Embryonic facial prominence (tissue), 1 donor: Measurements from ENCODE around the gene DDX10.

Source experiments
- DNase-seq: peaks from one replicate; pipeline ENCODE4 v3.0.0-alpha.2; 2016; ENCODE audit errors: extremely low spot score

The DDX10 gene

GRCh38 chr11:108871867-108872266 lies 207.0 kb downstream of the DDX10 start:
- no peak for DNase-seq

- no peak for DNase-seq
These were observed 208.0 kb downstream of the DDX10 start for GRCh38 chr11:108872781-108873291.

GRCh38 chr11:108873310-108873709 lies 208.4 kb downstream of the DDX10 start:
- no peak for DNase-seq

- no peak for DNase-seq
These were observed 209.1 kb downstream of the DDX10 start for GRCh38 chr11:108873941-108874340.

- no peak for DNase-seq
These were observed 210.3 kb downstream of the DDX10 start for GRCh38 chr11:108875134-108875533.

- DNase-seq = no peak
These were observed 212.3 kb downstream of the DDX10 start for GRCh38 chr11:108877178-108877577.

GRCh38 chr11:108880510-108880909 lies 215.6 kb downstream of the DDX10 start:
- DNase-seq = no peak

DNA sequence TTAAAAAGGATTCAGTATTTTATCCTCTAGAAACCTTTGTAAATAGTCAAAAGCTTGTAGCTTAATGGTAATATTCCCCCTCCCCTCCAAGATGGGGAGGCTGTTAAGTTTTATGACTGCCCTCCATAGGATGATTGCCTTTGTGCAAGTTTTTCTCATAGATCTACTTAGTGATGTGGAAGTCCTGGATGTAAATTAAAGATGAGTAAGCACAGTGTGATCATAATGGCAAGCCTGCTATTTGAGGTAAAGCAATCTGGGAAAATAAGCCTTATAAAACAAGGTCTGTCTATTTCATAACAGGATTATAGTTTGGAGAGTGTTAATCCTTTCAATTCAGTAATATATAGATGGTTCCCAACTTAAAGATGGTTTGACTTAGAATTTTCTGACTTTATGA lies 216.3 kb downstream of the DDX10 start:
- DNase-seq = no peak

GRCh38 chr11:108882211-108882831 lies 217.5 kb downstream of the DDX10 start:
- DNase-seq = no peak

GRCh38 chr11:108886005-108886659 lies 221.3 kb downstream of the DDX10 start:
- no peak for DNase-seq

DNA sequence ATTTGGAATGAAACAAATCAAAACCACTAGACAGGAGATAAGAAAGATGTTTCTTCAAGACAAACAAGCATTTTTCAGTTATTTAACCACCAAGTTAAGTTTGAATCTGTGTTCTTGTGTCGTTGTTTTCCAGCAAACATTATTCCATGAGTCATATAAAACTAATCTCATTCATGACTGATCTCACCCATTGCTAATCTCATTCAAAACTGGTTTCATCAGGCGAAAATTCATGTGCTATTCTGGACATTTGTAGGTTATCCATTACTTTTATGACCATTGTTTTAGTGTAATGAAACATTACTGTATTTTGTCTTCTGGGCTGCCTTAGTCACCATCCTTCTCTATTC lies 221.8 kb downstream of the DDX10 start:
- no peak for DNase-seq

- DNase-seq = no peak
These were observed 222.8 kb downstream of the DDX10 start for GRCh38 chr11:108887436-108888238.

DNA sequence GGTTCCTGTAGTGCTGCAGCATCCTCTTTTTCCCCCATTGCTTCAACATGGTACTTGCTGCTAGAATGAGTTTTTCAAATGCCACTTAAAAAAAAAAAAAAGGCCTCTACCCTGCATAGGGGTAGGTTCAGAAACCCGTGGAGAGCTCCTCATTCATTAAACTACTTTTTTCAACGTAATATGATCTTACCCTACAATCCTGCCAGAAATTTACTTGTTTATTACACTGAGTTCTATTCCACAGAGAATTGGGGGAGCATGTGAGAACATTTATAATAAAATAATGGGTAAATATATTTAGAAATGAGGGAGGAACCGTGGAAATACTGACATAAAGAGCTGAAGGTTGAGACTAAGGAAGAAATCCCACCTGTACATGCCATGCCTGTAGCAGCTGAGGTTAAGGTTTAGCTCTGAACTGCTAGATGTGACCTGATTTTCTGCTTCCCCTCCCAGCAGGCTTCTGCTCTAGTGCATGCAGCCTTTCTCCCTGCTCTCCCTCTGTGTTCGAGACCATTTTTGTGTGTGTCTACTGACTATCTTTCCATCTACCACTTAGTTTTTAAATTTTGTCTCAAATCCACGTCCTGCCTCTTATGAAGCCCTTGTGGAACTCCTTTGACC lies 225.7 kb downstream of the DDX10 start:
- no peak for DNase-seq

DNA sequence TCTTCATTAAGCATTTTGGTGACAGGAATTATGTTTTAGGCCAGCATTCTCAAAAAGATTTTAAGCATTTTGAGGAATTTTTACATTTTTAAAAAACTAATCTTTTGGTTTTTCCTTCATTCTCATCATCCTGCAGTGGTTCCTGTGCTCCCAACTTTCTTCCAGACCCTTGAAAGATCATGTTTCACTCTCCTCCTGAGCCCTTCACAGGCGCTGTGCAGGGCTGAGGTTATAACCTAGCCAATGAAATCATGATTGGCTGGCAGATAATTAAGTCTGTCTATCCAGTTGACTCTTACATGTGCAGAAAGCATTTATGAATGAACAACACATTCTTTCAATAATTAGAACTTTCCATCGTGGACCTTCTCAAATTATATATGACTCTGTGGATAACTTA lies 226.3 kb downstream of the DDX10 start:
- DNase-seq = no peak

GRCh38 chr11:108891909-108892511 lies 227.1 kb downstream of the DDX10 start:
- no peak for DNase-seq

DNA sequence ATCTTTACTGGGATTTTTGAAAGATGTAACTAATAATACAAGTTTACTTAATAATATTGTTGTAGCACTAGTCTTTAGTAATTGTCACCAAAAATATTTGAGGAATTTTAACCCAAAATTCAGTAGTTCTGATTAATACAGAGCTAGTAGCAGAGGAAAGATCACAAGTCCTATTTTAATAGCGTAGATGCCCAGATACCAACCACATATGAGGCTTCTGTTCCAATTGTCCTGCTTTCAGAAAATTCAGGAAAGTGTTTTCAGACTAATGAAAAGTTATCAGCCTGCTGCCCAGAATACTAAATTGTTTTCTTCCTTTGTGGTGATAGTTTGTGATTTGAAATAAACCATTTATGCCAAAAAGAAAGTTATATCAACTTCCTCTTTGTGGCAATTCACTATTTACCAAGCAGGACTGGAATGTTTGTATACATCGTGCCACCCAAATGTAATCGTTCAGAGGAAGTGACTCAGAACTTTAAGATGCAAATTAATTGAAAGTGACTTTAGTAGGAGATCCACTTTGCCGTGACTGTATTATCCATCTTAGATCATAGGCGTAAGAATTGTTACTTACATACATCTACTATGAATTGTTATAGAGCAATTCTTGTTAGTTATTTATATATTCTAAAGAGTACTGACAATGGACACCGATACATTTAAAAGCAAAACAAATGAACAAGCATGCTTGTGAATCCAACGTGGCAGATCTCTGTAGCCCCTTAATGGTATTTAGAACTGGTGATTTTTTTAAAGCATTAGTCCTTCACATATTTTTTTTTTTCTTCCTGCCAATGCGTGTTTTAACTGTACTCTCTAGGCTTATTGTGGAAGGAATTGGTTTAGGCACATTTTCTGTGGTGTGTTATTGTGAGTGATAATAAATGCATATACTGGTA lies 231.0 kb downstream of the DDX10 start:
- DNase-seq = no peak

- no peak for DNase-seq
These were observed 232.2 kb downstream of the DDX10 start for GRCh38 chr11:108897071-108897481.

DNA sequence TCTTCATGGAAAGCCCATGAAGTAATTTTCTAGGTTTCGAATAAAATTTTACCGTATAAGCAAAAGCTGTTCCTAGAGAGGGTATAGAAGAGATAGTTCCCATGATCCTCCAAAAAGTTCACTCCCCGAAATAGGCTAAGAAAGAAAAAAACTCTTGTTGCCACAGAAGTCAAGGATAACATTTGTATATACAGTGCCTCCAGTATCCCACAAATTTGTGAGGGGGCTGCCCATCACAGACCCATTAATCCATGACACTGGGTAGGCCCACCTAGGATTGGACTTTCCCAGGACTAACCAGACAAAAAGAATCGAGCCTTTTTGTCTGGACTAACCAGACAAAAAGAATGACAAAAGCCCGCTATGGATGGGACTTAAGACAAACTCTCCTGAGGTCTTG lies 233.0 kb downstream of the DDX10 start:
- DNase-seq = no peak

- no peak for DNase-seq
These were observed 236.5 kb downstream of the DDX10 start for GRCh38 chr11:108901359-108901758.

- no peak for DNase-seq
These were observed 237.2 kb downstream of the DDX10 start for GRCh38 chr11:108902027-108902469.

DNA sequence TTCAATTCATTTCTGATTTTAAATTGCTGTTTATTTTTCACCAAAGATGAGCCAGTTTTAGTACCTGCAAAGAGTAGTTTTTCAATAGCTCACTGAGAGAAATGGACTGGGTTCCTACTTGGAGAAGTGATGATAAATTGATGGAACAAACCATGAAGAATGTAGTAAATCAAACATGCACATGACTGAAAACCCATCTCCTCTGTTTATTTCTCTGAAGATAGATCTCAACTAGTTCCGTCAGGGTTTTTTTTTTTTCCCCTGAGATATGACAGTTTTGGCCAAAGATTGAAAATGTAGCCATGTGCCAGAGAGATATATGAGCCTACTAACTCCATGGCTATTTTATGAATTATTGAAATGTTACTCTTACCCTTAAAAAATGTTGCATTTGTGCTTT lies 239.6 kb downstream of the DDX10 start:
- no peak for DNase-seq
